ENCODE measurements around the gene FAM107B.

Gene FAM107B

DNA sequence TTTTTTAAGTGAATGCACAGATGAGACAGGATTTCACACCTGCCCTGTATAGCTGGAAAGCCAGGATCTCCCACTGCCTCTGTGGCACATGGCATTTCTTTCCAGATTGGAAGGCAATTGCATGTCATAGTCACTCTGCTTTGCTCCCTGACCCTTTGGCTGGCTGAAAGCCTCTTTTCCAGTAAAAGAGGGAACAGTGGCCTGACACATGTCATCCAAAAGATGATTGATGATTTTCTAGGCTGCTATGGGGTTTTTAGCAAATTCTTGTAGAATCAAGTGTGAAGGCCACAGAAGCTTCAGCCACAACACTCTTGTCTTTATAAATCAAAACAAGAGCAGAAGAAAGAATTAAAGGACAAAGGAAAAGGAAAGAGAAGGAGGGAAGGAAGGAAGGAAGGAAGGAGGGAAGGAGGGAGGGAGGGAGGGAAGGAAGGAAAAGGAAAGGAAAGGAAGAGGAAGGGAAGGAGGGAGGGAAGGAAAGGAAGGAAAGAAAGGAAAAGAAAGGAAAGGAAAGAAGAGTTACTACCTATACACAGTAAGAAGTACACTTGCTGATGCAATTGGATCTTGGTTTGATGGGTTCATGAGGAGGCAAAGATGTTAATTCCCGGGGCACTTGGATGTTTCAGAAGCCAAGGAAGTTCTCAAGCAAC, 285.0 kb downstream of the FAM107B start:
- H3K4me3 ChIP-seq (ENCODE audit: low read depth, low read length) = no peak overlapping the region
- in situ Hi-C loops (cut with HindIII; ENCODE audit: low sequenced_read_pairs) = no loop called here
- TF ChIP-seq, protein P1, sequence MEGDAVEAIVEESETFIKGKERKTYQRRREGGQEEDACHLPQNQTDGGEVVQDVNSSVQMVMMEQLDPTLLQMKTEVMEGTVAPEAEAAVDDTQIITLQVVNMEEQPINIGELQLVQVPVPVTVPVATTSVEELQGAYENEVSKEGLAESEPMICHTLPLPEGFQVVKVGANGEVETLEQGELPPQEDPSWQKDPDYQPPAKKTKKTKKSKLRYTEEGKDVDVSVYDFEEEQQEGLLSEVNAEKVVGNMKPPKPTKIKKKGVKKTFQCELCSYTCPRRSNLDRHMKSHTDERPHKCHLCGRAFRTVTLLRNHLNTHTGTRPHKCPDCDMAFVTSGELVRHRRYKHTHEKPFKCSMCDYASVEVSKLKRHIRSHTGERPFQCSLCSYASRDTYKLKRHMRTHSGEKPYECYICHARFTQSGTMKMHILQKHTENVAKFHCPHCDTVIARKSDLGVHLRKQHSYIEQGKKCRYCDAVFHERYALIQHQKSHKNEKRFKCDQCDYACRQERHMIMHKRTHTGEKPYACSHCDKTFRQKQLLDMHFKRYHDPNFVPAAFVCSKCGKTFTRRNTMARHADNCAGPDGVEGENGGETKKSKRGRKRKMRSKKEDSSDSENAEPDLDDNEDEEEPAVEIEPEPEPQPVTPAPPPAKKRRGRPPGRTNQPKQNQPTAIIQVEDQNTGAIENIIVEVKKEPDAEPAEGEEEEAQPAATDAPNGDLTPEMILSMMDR (IDR thresholded peaks at IDR 0.05; ENCODE audit: low read depth, low read length) = no peak
- DNase-seq (ENCODE audit: low read depth, low spot score) = no peak

DNA sequence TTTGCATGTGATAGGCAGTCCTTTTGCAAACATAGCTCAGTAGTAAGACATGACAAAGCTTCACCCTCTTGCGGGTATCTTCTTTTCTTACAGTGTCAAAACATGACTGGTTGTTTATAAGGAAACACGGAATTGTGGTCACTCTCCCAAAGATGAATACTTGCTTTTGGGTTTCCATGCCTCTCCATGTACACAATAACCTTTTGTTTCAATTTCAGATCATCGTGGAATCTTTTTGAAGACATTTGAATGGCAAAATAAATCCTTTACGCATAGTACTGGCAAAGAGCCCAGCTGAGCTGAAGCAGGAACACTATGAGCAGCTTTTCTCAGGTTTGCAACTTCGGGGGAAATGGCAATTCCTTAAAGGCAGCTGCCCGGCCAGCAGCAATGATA, 287.2 kb downstream of the FAM107B start:
- in situ Hi-C loops (cut with HindIII; ENCODE audit: low sequenced_read_pairs) = no loop called here
- TF ChIP-seq, protein P1 (IDR thresholded peaks at IDR 0.05; ENCODE audit: low read depth, low read length) = no peak
- H3K4me3 ChIP-seq (ENCODE audit: low read depth, low read length) = no peak overlapping the region
- DNase-seq (ENCODE audit: low read depth, low spot score) = peak; percentile 50

DNA sequence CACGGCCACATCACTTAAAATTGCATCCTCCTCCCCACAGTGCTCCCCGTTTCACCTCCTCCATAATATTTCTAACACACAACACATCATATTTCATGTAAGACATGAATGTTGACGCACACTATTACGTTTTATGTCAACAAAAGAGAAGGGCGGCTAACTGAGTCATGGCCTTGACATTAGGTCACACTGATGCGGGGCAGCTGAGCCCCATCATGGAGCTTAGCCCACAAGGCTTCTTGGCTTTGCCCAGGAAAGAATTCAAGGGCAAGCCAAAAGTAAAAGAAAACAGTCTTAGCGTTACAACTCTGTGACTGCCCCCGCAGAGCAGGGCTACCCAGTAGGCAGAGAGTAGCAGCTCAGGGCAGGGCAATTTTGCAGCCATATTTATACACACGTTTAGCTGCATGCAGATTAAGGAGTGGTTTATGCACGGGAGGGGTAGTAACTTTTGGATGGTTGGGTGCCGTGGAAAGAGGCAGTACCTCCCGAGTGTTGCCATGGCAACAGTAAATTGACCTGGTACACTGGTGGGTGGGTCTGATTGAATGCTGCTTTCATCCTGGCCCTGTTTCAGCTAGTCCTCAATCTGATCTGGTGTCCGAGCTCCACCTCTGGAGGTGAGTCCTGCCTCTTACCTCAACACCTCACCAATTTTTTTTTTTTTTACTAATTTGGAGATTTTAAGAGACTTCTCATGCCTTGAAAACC, 287.8 kb downstream of the FAM107B start:
- DNase-seq (ENCODE audit: low read depth, low spot score) = peak; percentile 15
- TF ChIP-seq, protein P1 (IDR thresholded peaks at IDR 0.05; ENCODE audit: low read depth, low read length) = no peak
- no peak overlapping the region for H3K4me3 ChIP-seq (ENCODE audit: low read depth, low read length)
- in situ Hi-C loops (cut with HindIII; ENCODE audit: low sequenced_read_pairs) = no loop called here

DNA sequence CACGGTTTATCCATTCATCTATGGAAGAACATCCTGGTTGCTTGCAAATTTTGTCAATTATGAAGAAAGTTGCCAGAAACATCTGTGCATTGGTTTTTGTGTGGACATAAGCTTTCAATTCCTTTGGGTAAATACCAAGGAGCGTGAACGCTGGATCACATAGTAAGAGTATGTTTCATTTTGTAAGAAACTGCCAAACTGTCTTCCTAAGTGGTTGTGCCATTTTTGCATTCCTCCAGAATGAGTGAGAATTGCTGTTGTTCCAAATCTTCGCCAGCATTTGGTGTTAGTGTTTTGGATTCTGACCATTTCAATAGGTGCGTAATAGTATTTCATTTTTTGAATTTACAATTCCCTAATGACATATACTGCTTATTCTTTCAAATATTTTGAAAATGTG, 288.7 kb downstream of the FAM107B start:
- no peak for DNase-seq (ENCODE audit: low read depth, low spot score)
- H3K4me3 ChIP-seq (ENCODE audit: low read depth, low read length) = no peak overlapping the region
- in situ Hi-C loops (cut with HindIII; ENCODE audit: low sequenced_read_pairs) = no loop called here
- TF ChIP-seq, protein P1 (IDR thresholded peaks at IDR 0.05; ENCODE audit: low read depth, low read length) = no peak

DNA sequence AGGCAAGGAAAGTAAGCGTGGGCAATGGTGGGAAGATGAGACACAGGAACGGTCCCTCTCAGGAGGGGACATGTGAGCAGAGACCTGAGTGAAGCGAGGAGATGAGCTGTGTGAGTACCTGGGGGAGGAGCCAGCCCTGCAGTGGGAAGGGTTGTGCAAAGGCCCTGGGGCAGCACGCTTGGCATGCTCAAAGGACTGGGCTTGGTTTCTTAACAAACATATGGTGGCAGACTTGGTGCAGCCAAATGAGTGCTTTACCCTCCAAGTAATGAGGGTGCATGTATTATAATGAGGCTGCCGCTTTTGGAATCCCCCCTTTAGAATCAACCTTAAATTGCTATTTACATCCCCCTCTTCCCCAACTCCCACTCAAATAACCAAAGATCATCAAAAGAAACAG, 291.3 kb downstream of the FAM107B start:
- in situ Hi-C loops (cut with HindIII; ENCODE audit: low sequenced_read_pairs) = no loop called here
- no peak overlapping the region for H3K4me3 ChIP-seq (ENCODE audit: low read depth, low read length)
- TF ChIP-seq, protein P1 (IDR thresholded peaks at IDR 0.05; ENCODE audit: low read depth, low read length) = no peak
- no peak for DNase-seq (ENCODE audit: low read depth, low spot score)

DNA sequence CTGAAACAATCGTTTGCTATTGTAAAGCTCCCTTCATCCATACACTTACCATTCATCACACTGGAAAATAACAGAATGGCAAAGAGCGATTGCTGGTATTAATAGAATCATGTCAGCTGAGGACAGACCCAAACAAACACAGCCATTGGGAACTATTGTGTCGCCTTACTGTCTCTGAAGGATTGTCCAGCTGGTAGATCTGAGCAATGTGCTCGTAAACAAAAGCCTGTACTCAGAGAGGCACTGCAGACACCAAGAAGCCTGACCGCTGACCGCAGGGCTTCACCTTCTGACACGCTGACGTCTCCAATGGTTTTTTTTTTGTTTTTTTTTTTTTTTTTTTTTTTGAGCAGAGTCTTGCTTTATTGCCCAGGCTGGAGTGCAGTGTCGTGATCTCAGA, 292.9 kb downstream of the FAM107B start:
- in situ Hi-C loops (cut with HindIII; ENCODE audit: low sequenced_read_pairs) = no loop called here
- DNase-seq (ENCODE audit: low read depth, low spot score) = peak; percentile 37
- no peak overlapping the region for H3K4me3 ChIP-seq (ENCODE audit: low read depth, low read length)
- TF ChIP-seq, protein P1 (IDR thresholded peaks at IDR 0.05; ENCODE audit: low read depth, low read length) = no peak
